Loucy (cell line): ENCODE measurements around the gene JAZF1.

Experiments used
- EZH2phosphoT487 ChIP-seq: fragments of 200-600 bp; IDR thresholded peaks from 2 replicates; pipeline ENCODE4 v1.6.1; 2018; ENCODE audit warnings: antibody characterized with exemption, mild to moderate bottlenecking, moderate library complexity, borderline replicate concordance
- TF ChIP-seq, protein P1 (sequence below): fragments of 200-600 bp; sonication (generic); conservative IDR thresholded peaks from 2 replicates; pipeline ENCODE4 v1.5.1; 2014; ENCODE audit warnings: mild to moderate bottlenecking, antibody characterized with exemption, low read length

DNA sequence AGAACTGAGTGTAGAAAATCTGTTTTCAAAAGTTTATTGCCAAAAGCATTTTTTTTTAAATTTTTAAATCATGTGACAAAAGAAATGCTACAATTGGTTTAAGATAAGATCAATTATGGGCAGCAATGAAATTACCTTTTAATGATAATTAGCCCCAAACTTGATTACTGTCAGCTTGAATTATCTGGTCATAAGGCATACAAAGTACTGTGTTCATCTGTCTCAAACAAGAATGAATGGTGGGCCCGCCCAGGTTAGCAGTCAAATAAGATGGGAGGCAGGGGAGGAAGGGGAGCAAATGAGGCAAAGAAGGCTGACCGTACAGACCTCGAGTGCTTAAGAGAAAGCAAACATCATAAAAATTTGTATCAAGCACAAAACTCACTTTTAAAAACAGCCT lies 68.1 kb downstream of the JAZF1 start:
- TF ChIP-seq, protein P1, sequence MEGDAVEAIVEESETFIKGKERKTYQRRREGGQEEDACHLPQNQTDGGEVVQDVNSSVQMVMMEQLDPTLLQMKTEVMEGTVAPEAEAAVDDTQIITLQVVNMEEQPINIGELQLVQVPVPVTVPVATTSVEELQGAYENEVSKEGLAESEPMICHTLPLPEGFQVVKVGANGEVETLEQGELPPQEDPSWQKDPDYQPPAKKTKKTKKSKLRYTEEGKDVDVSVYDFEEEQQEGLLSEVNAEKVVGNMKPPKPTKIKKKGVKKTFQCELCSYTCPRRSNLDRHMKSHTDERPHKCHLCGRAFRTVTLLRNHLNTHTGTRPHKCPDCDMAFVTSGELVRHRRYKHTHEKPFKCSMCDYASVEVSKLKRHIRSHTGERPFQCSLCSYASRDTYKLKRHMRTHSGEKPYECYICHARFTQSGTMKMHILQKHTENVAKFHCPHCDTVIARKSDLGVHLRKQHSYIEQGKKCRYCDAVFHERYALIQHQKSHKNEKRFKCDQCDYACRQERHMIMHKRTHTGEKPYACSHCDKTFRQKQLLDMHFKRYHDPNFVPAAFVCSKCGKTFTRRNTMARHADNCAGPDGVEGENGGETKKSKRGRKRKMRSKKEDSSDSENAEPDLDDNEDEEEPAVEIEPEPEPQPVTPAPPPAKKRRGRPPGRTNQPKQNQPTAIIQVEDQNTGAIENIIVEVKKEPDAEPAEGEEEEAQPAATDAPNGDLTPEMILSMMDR: no peak
- TF ChIP-seq EZH2phosphoT487: no peak
